Central memory CD8-positive, alpha-beta T cell (primary cell): ENCODE results near the gene POLR2C.
"Not testable (repeated sequence)": the region's sequence is repeated elsewhere in the genome, so short reads cannot be mapped to it uniquely, and the experiment has no call there.

Experiments used
- ATAC-seq: fragments of 150-1000 bp; cut with Tn5 transposase; replicated peaks from 2 replicates; pipeline ENCODE4 v1.10.0; 2022; ENCODE audit warnings: mild to moderate bottlenecking, moderate FRiP score, moderate number of reproducible peaks; ENCODE audit not compliant: poor library complexity, severe bottlenecking; ENCODE audit errors: extremely low read depth
- DNase-seq, 2 donors: peaks; one replicate each; pipeline ENCODE4 v3.0.0; 2021; ENCODE audit warnings: low spot score in 2 of 2
- H3K27ac Mint-ChIP-seq: one replicate; pipeline ENCODE4 v1.8.0; 2022; ENCODE audit warnings: low read depth, mild to moderate bottlenecking, moderate library complexity, mixed read lengths
- H3K27me3 Mint-ChIP-seq: one replicate; pipeline ENCODE4 v1.8.0; 2022; ENCODE audit warnings: mixed read lengths
- H3K36me3 Mint-ChIP-seq: one replicate; pipeline ENCODE4 v1.8.0; 2022; ENCODE audit warnings: mild to moderate bottlenecking, moderate library complexity, mixed read lengths; ENCODE audit not compliant: insufficient read depth
- H3K4me1 Mint-ChIP-seq: one replicate; pipeline ENCODE4 v1.8.0; 2022; ENCODE audit warnings: mixed read lengths
- H3K4me3 Mint-ChIP-seq: one replicate; pipeline ENCODE4 v1.8.0; 2022; ENCODE audit warnings: mild to moderate bottlenecking, moderate library complexity, mixed read lengths
- H3K9me3 Mint-ChIP-seq: one replicate; pipeline ENCODE4 v1.8.0; 2022; ENCODE audit warnings: mixed read lengths

Gene POLR2C

GRCh38 chr16:57432989-57433388, 29.5 kb upstream of the POLR2C start:
- no peak for ATAC-seq
- Mint-ChIP-seq H3K9me3 (no peaks in the 10 kb centered on the region), H3K4me1 (no peaks in the 10 kb centered on the region), H3K4me3 (no peak overlapping the region), H3K36me3 (peaks cover 61% of the 10 kb centered on the region), H3K27ac (no peak overlapping the region), H3K27me3 (no peaks in the 10 kb centered on the region)
- DNase-seq = no peak

- Mint-ChIP-seq H3K9me3 (no peaks in the 10 kb centered on the region), H3K27ac (no peak overlapping the region), H3K36me3 (peaks cover 61% of the 10 kb centered on the region), H3K4me1 (no peaks in the 10 kb centered on the region), H3K27me3 (no peaks in the 10 kb centered on the region), H3K4me3 (no peak overlapping the region)
- ATAC-seq = no peak
- DNase-seq = no peak
Measured at GRCh38 chr16:57434003-57434402, 28.5 kb upstream of the POLR2C start.

DNA sequence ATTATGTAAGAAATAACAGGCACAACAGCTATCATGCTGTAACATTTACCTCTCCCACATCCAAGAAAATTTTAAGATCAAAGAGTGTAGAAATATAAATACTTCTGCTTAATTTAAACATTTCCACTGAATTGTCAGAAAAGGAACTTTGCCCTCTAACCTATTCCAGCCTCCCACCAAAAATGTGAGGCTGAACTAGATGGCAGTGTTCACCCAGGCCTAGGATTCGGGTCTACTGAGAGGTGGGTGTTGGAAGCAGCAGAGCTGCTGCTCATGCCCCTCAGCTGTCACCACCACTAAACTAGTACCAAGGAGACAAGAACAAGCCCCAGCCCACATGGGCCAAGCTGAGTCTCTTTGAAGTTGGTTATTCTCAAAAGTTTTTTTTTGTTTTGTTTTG, 26.6 kb upstream of the POLR2C start:
- Mint-ChIP-seq H3K4me1 (no peaks in the 10 kb centered on the region), H3K27me3 (no peaks in the 10 kb centered on the region), H3K27ac (no peak overlapping the region), H3K4me3 (no peak overlapping the region), H3K36me3 (peaks cover 57% of the 10 kb centered on the region), H3K9me3 (no peaks in the 10 kb centered on the region)
- DNase-seq (no peak), ATAC-seq (no peak)

GRCh38 chr16:57439947-57440346, 22.5 kb upstream of the POLR2C start:
- not testable (repeated sequence) for H3K4me1 Mint-ChIP-seq, H3K27ac Mint-ChIP-seq, H3K9me3 Mint-ChIP-seq, DNase-seq, H3K4me3 Mint-ChIP-seq, H3K27me3 Mint-ChIP-seq, ATAC-seq
- peaks cover 27% of the 10 kb centered on the region for H3K36me3 Mint-ChIP-seq

DNA sequence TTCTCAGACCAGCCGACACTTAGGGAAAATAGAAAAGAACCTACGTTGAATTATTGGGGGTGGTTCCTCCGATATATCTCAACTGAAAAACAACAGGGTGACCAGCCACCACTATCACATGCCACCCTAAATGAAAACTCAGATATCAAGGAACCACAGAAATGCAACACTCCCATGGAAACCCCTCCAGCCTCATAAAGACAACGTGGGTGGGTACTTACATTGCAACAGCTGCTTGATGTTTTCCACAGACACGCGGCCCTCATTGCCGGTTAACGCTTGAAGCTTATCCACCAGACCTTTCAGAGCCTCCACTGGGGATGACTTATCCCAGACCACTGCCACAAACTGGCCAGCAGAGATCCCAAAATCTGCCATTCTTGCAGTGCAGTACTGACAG, 21.9 kb upstream of the POLR2C start:
- peaks cover 27% of the 10 kb centered on the region for H3K36me3 Mint-ChIP-seq
- not testable (repeated sequence) for H3K9me3 Mint-ChIP-seq, H3K27ac Mint-ChIP-seq, H3K27me3 Mint-ChIP-seq, H3K4me3 Mint-ChIP-seq, H3K4me1 Mint-ChIP-seq, ATAC-seq, DNase-seq

GRCh38 chr16:57444711-57445110, 17.8 kb upstream of the POLR2C start:
- Mint-ChIP-seq H3K4me3 (no peak overlapping the region), H3K9me3 (no peaks in the 10 kb centered on the region), H3K27me3 (no peaks in the 10 kb centered on the region), H3K4me1 (peaks cover 14% of the 10 kb centered on the region), H3K36me3 (peaks cover 9% of the 10 kb centered on the region), H3K27ac (no peak overlapping the region)
- DNase-seq (no peak), ATAC-seq (no peak)

DNA sequence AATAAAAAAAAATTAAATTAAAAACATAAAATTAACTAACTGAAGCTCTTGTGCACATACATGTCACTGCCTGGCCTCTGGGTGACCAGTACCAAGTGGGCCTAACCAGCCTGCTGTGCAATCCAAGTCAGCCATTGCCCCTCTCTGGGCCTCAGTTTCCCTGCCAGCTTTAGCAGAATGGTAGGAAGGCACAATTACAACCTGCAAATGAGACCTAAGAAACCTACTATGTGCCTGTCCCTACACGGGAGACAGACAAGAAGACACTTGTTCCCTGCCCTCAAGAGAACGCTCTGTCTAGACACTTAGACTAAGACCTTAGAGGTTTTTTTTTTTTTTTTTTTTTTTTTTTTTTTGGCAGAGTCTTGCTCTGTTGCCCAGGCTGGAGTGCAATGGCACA, 17.0 kb upstream of the POLR2C start:
- no peak for DNase-seq
- Mint-ChIP-seq H3K36me3 (peaks cover 4% of the 10 kb centered on the region), H3K9me3 (no peaks in the 10 kb centered on the region), H3K27ac (no peak overlapping the region), H3K4me3 (no peak overlapping the region), H3K27me3 (no peaks in the 10 kb centered on the region), H3K4me1 (peaks cover 14% of the 10 kb centered on the region)
- ATAC-seq = no peak

GRCh38 chr16:57446531-57447185, 15.8 kb upstream of the POLR2C start:
- Mint-ChIP-seq H3K9me3 (no peaks in the 10 kb centered on the region), H3K4me1 (peaks cover 19% of the 10 kb centered on the region), H3K36me3 (peaks cover 8% of the 10 kb centered on the region), H3K4me3 (peak overlapping the region; percentile 89), H3K27me3 (no peaks in the 10 kb centered on the region), H3K27ac (peak overlapping the region; percentile 90)
- ATAC-seq = peak; percentile 8
- peak; percentile 11 to 16 for DNase-seq

- peak; percentile 100 for ATAC-seq
- Mint-ChIP-seq H3K36me3 (peaks cover 9% of the 10 kb centered on the region), H3K27me3 (no peaks in the 10 kb centered on the region), H3K27ac (peak within 1 kb of the TSS; percentile 90), H3K4me1 (peaks cover 19% of the 10 kb centered on the region), H3K4me3 (peak within 1 kb of the TSS; percentile 89), H3K9me3 (no peaks in the 10 kb centered on the region)
- DNase-seq = peak; percentile 71 to 85
Measured at GRCh38 chr16:57447186-57447962, 15.1 kb upstream of the POLR2C start, which contains the start of the genes CIAPIN1 and COQ9. TSS of gene CIAPIN1 (minus strand) at chr16:57447385. CDS start at chr16:57440928, 6,457 bp downstream. TSS of gene COQ9 (plus strand) at chr16:57447479. CDS start at chr16:57447506, 27 bp downstream.

GRCh38 chr16:57452021-57452420, 10.5 kb upstream of the POLR2C start:
- Mint-ChIP-seq H3K27me3 (no peaks in the 10 kb centered on the region), H3K4me3 (no peak overlapping the region), H3K9me3 (no peaks in the 10 kb centered on the region), H3K36me3 (peaks cover 19% of the 10 kb centered on the region), H3K27ac (no peak overlapping the region), H3K4me1 (peaks cover 12% of the 10 kb centered on the region)
- ATAC-seq (no peak), DNase-seq (no peak)

DNA sequence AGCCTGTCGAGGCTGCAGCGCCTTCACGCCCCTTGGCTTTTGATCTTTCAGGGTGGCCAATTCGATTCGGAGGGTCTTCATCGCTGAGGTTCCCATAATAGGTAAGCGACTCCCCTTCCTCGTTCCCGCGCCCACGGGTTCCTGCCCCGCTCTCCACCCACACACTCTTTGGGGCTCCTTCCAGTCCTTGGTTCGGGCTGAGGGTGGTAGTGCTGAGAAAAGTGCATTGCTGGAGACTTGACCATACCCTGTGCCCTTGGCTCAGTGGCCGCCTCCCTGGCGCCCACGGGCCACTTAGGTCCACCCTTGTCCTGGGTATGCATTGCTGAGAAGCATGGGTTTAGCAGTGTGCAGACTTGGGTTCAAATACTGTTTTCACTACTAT, 491 bp downstream of the POLR2C start:
- Mint-ChIP-seq H3K9me3 (no peaks in the 10 kb centered on the region), H3K4me1 (peaks cover 30% of the 10 kb centered on the region), H3K36me3 (peaks cover 38% of the 10 kb centered on the region), H3K27ac (peak overlapping the region; percentile 98), H3K27me3 (no peaks in the 10 kb centered on the region), H3K4me3 (peak overlapping the region; percentile 97)
- no peak for DNase-seq
- peak; percentile 15 for ATAC-seq

DNA sequence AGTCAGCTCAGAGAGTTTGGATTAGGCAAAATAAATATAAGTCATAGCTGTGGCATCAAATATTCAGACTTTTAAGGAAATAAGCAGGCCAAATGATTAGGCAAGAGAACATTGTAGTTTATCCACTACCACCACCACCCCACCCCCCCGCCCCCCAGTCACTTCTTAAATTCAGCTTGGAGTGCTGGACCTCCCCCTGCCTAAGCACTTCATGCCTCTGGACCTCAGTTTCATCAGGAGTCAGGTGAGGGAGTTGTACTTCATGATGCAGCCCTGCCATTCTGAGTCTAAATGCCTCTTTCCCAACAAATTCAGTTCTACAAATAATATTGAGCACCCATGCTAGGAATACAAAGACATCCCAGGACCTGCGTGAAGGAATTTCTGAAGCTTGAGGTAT, 2.0 kb downstream of the POLR2C start:
- DNase-seq (no peak), ATAC-seq (no peak)
- no peak overlapping the region for H3K27ac Mint-ChIP-seq
- no peaks in the 10 kb centered on the region for H3K9me3 Mint-ChIP-seq
- H3K4me1 Mint-ChIP-seq = peaks cover 34% of the 10 kb centered on the region
- no peaks in the 10 kb centered on the region for H3K27me3 Mint-ChIP-seq
- peak overlapping the region; percentile 97 for H3K4me3 Mint-ChIP-seq
- peaks cover 47% of the 10 kb centered on the region for H3K36me3 Mint-ChIP-seq

DNA sequence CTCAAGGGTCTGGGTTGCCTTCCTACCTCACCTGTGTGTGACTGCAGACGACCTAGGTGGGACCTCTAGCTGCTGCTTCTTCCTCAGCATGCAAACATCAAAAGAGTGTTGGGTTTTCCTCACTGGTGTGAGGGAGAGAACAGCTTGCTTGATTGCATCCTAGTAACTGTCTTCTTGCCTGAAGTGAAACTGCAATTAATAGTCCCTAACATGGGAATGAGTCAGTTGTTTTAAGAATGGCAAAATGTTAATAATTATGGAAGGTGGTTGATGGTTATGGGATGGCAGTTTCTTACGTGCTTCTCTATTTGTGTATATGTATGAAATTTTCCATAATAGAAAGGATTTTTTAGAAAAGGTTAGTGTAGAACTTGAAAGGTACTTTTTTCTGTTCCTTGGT, 5.9 kb downstream of the POLR2C start:
- DNase-seq = no peak
- Mint-ChIP-seq H3K9me3 (no peaks in the 10 kb centered on the region), H3K36me3 (peaks cover 59% of the 10 kb centered on the region), H3K27me3 (no peaks in the 10 kb centered on the region), H3K4me3 (no peak overlapping the region), H3K27ac (no peak overlapping the region), H3K4me1 (peaks cover 28% of the 10 kb centered on the region)
- ATAC-seq = no peak
